ENCODE measurements around the gene TSPEAR. TPM values are rescaled to one million over a fixed set of nuclear protein-coding genes. Genes with fewer than 3 reads are reported as not detected.

Gene TSPEAR
- total RNA-seq, 2 experiments from 2014 or later: not detected

- no peak for TF ChIP-seq CTCF (IDR thresholded peaks at IDR 0.05)
- H3K4me3 Mint-ChIP-seq: peak overlapping the region; percentile 10
- peaks cover 7% of the 10 kb centered on the region for H3K27me3 Mint-ChIP-seq
- DNase-seq: no peak
- H3K9me3 Mint-ChIP-seq: peaks cover 7% of the 10 kb centered on the region
- no peaks in the 10 kb centered on the region for H3K36me3 Mint-ChIP-seq (ENCODE audit: low read depth)
- intact Hi-C loops (cut with micrococcal nuclease): no loop called here
- H3K4me1 Mint-ChIP-seq (ENCODE audit: low read depth): no peaks in the 10 kb centered on the region
- no peak overlapping the region for H3K27ac Mint-ChIP-seq
- ChIA-PET CTCF (no interaction called here), POLR2A (interaction anchor here (1.2 kb wide), 1 partner anchor 26 kb away, joined by 3 read pairs; no protein-coding TSS in a partner anchor)
- no peak for ATAC-seq
Measured at GRCh38 chr21:44454058-44454457, 257.3 kb downstream of the TSPEAR start.

GRCh38 chr21:44453120-44453519 lies 258.3 kb downstream of the TSPEAR start:
- intact Hi-C loops (cut with micrococcal nuclease): no loop called here
- TF ChIP-seq CTCF (IDR thresholded peaks at IDR 0.05): no peak
- Mint-ChIP-seq H3K4me1 (ENCODE audit: low read depth) (no peaks in the 10 kb centered on the region), H3K9me3 (peaks cover 7% of the 10 kb centered on the region), H3K36me3 (ENCODE audit: low read depth) (no peaks in the 10 kb centered on the region), H3K27me3 (peaks cover 10% of the 10 kb centered on the region), H3K27ac (no peak overlapping the region), H3K4me3 (no peak overlapping the region)
- no peak for ATAC-seq
- DNase-seq: no peak
- POLR2A ChIA-PET: no interaction called here
- CTCF ChIA-PET: interaction anchor here (0.6 kb wide), 1 partner anchor 291 kb away, joined by 3 read pairs; no protein-coding TSS in a partner anchor

GRCh38 chr21:44450999-44451398 lies 260.4 kb downstream of the TSPEAR start:
- no peak for TF ChIP-seq CTCF (IDR thresholded peaks at IDR 0.05)
- ATAC-seq (no peak), DNase-seq (no peak)
- Mint-ChIP-seq H3K4me3 (no peak overlapping the region), H3K27ac (no peak overlapping the region), H3K27me3 (peaks cover 14% of the 10 kb centered on the region), H3K9me3 (peaks cover 7% of the 10 kb centered on the region), H3K4me1 (ENCODE audit: low read depth) (no peaks in the 10 kb centered on the region), H3K36me3 (ENCODE audit: low read depth) (no peaks in the 10 kb centered on the region)
- ChIA-PET POLR2A (no interaction called here), CTCF (no interaction called here)
- intact Hi-C loops (cut with micrococcal nuclease): no loop called here

GRCh38 chr21:44450402-44450801 lies 261.0 kb downstream of the TSPEAR start:
- intact Hi-C loops (cut with micrococcal nuclease): no loop called here
- CTCF ChIA-PET: no interaction called here
- no peak for TF ChIP-seq CTCF (IDR thresholded peaks at IDR 0.05)
- POLR2A ChIA-PET: no interaction called here
- DNase-seq (no peak), ATAC-seq (no peak)
- Mint-ChIP-seq H3K9me3 (peaks cover 7% of the 10 kb centered on the region), H3K27ac (no peak overlapping the region), H3K27me3 (peaks cover 14% of the 10 kb centered on the region), H3K36me3 (ENCODE audit: low read depth) (no peaks in the 10 kb centered on the region), H3K4me1 (ENCODE audit: low read depth) (no peaks in the 10 kb centered on the region), H3K4me3 (no peak overlapping the region)

GRCh38 chr21:44449473-44450363 lies 261.7 kb downstream of the TSPEAR start:
- Mint-ChIP-seq H3K9me3 (peaks cover 7% of the 10 kb centered on the region), H3K27me3 (peaks cover 14% of the 10 kb centered on the region), H3K4me1 (ENCODE audit: low read depth) (no peaks in the 10 kb centered on the region), H3K27ac (no peak overlapping the region), H3K4me3 (no peak overlapping the region), H3K36me3 (ENCODE audit: low read depth) (no peaks in the 10 kb centered on the region)
- DNase-seq (no peak), ATAC-seq (no peak)
- ChIA-PET CTCF (no interaction called here), POLR2A (no interaction called here)
- intact Hi-C loops (cut with micrococcal nuclease): no loop called here
- TF ChIP-seq CTCF (IDR thresholded peaks at IDR 0.05): no peak
